ENCODE results near the gene CARD19. TPM values are rescaled to one million over a fixed set of nuclear protein-coding genes. Genes with fewer than 3 reads are reported as not detected.

CARD19 gene
- total RNA-seq, 4 donors from 2014 or later: 45.6 to 67.7 (median 60.7) TPM

DNA sequence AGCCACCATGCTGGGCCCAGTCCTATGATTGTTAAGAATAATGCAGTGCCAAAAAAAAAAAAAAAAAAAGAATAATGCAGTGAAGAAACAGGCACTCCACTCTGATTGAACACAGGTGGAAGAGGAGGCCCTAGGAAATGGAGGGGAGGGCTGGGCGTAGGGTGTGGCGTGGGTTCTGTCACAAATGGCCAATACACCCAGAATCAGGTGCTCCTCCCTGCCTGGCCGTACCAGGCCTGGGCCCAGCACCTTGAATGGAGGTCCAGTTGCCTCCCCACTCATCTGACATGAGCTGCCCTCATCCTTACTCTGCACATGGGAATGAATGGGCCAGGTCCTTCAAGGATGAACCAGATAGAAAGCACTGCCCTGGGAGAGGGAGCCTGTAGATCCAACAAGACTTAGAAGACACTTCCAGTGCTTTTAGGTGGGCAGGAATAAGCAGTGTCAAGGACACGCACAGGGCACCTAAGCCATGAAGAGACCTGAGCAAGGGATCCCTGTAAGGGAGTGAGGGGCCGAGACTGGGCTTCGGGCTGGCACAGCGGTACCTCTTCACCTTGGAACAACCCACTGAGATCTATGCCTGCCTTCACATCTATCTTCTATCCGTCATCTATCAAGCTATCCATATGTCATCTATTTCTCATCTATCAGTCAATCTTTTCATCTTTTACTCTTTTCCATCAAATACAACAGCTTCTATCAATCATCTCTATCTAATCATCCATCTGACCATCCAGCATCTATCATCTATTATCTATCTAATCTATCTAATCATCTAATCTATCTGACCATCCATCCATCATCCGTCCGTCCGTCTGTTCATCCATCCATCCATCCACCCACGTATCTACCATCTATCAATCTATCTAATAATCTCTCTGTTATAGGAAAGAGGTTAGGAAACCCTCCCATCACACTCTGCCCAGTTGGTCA is 22.2 kb downstream of the CARD19 start:
- intact Hi-C loops (cut with DNase I; ENCODE audit: low total_unique reads): no loop called here
- DNase-seq (ENCODE audit: low spot score in 2 of 2): peak in 1 of 2 donors; percentile 75
- WGBS, 2 donors: 91 to 92% methylated on average over 12 of the region's 12 CpGs
- H3K4me3 ChIP-seq (ENCODE audit: low read depth, poor library complexity, severe bottlenecking): no peak overlapping the region
- TF ChIP-seq CTCF (IDR thresholded peaks at IDR 0.05): no peak
- no peak for TF ChIP-seq POLR2A (IDR thresholded peaks at IDR 0.05)

DNA sequence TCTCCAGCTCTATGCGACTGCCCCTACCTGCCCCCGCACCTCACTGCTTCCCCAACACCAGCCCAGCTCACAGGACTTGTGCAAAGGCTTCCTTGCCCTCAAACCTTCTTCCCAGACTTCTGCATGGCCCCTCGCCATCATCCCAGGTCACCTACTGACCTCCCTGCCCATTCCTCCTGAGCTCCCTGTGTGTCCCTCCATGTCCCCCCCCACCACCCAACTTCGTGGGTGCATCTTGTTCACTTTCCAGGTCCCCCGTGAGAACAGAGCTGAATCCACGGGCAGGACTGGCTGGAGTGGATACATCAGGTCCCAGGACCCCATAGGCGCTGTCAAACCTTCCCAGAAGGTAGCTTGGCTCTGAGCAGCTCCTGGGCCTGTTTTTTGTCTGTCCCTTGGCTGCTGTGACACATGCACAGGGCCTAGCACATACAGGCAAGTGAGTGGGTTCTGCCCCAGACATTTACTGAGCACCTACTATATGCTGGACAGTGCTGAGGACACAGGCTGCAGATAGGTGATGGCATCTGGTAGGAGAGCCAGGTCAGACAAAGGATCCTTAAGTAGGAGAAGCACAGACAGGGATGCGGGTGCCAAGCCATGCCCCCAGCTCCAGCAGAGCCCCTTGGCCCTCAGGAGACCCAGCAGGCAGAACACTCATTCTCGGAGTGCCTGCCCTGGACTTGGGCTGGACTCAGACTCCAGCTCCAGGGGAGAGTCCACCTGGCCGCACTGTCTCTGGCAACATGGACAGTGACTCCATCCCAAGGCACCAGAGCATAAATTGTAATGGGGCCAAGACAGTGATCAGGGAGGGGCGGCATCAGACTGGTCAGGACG is 23.1 kb downstream of the CARD19 start:
- 81 to 87% methylated on average over 11 to 12 of the region's 12 CpGs for WGBS, 2 donors
- peak in 1 of 2 donors; percentile 83 for DNase-seq (ENCODE audit: low spot score in 2 of 2)
- intact Hi-C loops (cut with DNase I; ENCODE audit: low total_unique reads): no loop called here
- TF ChIP-seq CTCF (IDR thresholded peaks at IDR 0.05) (no peak), POLR2A (IDR thresholded peaks at IDR 0.05) (no peak)
- H3K4me3 ChIP-seq (ENCODE audit: low read depth, poor library complexity, severe bottlenecking): no peak overlapping the region

DNA sequence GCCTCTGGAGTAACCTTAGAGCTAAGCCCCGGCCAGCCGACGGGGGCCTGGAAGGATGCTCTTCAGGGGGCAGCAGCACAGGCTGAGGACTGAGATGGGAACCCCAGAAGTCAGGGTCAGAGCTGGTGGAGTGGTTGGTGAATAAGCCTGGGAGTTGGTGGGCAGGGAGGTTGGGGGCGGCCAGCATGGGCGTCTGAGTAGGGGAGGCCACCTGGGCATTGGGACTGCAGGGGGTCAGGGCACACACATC is 23.6 kb downstream of the CARD19 start:
- no peak for TF ChIP-seq POLR2A (IDR thresholded peaks at IDR 0.05)
- no peak for TF ChIP-seq CTCF (IDR thresholded peaks at IDR 0.05)
- 69 to 80% methylated on average over 5 of the region's 5 CpGs for WGBS, 2 donors
- intact Hi-C loops (cut with DNase I; ENCODE audit: low total_unique reads): no loop called here
- no peak overlapping the region for H3K4me3 ChIP-seq (ENCODE audit: low read depth, poor library complexity, severe bottlenecking)
- DNase-seq (ENCODE audit: low spot score in 2 of 2): no peak

DNA sequence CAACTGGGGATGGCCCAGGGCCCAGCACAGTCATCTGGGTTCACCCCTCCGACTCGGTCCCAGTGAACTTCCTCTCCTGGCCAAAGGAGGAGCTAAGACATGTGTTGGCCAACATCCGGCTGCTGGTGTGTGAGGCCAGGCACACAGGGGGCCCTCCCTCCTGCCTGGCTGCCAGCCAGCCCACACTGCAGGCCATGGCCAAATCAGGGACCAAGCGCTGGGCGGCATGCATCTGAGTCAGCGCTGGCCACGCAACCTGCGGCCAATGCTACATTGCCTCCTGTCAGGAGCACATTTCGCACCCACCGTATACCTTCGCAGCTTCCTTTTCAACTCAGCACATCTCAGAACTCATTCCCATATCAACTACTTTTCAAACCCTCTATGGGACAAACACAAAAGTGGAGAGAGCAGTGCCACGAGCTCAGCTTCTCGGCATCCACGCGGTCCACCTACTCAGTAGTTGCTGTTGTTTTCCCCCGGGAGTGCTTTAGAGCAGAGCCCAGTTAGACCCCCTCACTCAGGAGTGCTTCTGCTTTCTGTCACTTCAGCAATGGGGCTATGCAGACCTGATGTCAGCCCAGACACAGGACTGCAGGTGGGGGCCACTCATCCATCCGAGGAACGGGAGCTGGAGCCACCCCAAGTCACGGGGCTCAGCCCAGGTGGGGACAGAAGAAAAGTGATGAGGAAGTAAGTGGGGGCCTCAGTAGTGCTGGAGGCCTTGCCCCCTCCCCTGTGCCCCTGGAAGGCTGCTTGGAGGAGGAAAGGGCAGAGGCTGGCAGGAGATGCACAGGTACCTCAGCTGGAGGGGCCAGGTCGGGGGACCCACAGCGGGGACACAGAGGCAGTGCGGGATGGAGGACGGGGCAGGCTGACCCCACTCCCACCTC is 24.2 kb downstream of the CARD19 start:
- intact Hi-C loops (cut with DNase I; ENCODE audit: low total_unique reads): no loop called here
- WGBS, 2 donors: 55 to 61% methylated on average over 23 of the region's 23 CpGs
- DNase-seq (ENCODE audit: low spot score in 2 of 2): peak; percentile 88 to 97
- TF ChIP-seq POLR2A (IDR thresholded peaks at IDR 0.05) (no peak), CTCF (IDR thresholded peaks at IDR 0.05) (peak in 1 of 3 donors; percentile 22)
- no peak overlapping the region for H3K4me3 ChIP-seq (ENCODE audit: low read depth, poor library complexity, severe bottlenecking)

DNA sequence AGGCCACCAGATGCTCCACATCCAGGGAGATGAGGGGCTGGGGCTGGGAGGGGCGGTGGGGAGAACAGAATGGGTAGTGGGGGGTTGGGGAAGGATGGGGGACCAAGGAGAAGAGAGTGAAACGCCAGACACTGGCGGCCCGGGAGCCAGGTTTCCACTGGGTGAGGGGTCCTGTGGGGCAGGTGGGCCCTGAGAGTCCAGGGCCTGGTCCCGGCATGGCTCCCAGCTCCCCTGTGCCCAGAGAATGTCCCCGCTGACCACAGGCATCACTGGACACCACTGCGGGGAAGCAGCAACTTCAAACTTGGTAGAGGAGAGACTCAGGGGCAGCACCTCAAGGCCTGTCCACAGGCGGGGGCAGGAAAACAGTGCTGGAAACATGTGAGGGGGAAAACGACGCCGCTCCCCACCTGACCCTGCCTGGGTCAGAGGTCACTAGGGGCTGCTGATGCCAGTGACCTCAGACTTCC is 24.9 kb downstream of the CARD19 start:
- H3K4me3 ChIP-seq (ENCODE audit: low read depth, poor library complexity, severe bottlenecking): no peak overlapping the region
- peak in 1 of 2 donors; percentile 79 for DNase-seq (ENCODE audit: low spot score in 2 of 2)
- WGBS, 2 donors: 85 to 93% methylated on average over 8 to 11 of the region's 11 CpGs
- intact Hi-C loops (cut with DNase I; ENCODE audit: low total_unique reads): no loop called here
- TF ChIP-seq CTCF (IDR thresholded peaks at IDR 0.05) (no peak), POLR2A (IDR thresholded peaks at IDR 0.05) (no peak)
